Kidney tubule cell (primary cell): ENCODE measurements around the gene LAMTOR1.

ENCODE experiments used
- DNase-seq: peaks from one replicate; pipeline ENCODE4 v3.0.0-alpha.2; 2018; ENCODE audit warnings: low spot score

Gene LAMTOR1

DNA sequence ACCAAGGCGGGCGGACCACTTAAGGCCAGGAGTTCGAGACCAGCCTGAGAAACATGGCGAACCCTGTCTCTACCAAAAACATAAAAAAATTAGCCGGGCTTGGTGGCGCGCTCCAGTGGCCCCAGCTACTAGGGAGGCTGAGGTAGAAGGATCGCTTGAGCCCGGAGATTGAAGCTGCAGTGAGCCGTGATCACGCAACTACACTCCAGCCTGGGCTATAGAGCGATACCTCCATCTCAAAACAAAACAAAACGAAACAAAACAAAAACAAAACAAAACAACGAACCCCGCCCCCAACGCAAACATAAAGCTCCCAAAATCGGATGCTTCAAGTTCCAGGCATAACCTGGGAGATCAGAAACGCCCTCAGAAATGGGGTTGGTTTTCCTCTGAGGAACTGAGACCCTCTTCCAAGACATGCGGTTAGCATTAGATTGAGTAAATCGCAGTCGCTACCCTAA is 21.9 kb downstream of the LAMTOR1 start:
- no peak for DNase-seq

DNA sequence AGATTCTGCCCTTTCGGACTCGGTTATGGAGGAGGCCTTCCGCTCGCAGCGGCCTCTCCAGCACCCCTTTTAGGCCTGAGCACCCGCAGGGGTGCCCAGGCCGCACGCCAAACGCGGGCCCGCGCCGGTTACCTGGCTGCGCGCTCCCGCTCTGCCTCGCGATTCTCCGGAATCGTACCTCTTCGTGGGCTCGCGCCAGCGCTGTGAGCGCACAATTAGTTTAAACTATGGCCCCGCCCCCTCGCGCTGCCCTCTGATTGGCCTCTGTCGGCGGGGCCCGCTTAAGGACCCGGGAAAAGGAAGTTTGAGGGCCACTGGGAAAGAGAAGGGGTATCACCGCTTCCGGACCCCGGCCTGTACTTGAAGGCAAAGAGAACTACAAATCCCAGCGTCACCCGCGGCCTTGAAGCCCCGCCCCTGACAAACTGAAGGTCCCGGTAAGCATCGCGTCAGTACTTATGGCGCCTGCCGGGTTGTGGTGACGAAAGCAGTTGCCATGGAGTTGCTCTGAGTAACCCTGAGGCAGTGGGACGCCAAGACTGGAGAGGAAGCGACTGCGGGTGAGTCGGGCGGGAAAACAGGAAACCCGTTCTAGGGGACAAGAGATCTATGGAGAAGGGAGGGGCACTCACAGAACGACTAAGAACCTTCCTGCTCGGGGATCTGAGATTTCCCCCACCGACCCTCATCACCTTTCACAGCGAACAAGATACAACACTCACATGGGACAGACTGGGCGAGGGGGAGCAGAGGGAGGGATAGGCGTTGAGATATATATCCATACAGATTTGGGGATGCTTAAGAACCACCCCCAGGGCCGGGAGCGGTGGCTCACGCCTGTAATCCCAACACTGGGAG is 22.5 kb downstream of the LAMTOR1 start, which contains the start of the genes LRRC51 and NUMA1:
TSS of gene LRRC51 (plus strand) at position 525 of the 858 bp plus-strand sequence. CDS start 8,234 bp downstream, outside the sequence.
TSS of gene NUMA1 (minus strand) at position 217 of the 858 bp plus-strand sequence. CDS start 44,599 bp downstream, outside the sequence.
- DNase-seq = peak; percentile 100

DNA sequence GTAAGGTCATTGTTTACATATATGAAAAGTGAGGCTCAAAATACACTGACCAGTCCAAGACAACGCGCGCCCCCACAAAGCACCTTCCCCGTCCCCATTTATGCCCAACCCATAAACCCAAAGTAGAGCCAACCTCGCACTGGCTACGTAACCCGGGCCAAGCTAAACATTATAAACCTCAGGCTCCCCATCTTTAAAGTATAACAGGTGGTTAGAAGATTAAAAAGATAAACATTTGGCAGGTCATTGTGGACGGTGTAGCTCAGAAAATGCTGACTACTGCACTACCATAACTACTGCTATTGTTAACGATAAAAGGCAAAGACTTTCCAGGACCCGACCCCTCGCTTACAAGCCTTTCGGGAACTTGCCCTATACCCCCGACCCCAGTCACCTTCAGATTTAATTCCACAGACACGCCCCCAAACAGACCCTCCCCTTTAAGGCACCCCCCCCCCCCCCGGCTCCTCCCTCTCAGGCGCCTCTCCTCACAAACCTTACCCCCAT is 23.2 kb downstream of the LAMTOR1 start:
- DNase-seq = no peak

DNA sequence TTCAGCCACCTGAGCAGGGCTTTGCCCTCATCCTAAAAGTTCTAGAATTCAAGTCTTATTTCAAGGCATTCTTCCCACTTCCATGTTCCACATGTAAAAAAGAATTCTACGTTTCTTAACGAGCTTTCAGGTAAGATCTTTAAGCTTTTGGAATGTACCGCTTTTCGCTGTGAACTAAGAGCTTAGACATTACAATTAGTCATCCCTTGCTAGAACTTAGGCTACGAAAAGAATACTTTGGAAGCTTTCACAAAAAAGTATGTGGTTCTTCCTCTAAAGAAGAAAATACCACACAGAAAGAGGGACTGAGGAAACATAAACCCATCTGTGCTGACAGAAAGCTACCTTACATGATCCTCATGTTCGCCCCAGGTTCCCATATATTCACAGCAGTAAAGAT is 24.6 kb downstream of the LAMTOR1 start:
- DNase-seq = peak; percentile 20

DNA sequence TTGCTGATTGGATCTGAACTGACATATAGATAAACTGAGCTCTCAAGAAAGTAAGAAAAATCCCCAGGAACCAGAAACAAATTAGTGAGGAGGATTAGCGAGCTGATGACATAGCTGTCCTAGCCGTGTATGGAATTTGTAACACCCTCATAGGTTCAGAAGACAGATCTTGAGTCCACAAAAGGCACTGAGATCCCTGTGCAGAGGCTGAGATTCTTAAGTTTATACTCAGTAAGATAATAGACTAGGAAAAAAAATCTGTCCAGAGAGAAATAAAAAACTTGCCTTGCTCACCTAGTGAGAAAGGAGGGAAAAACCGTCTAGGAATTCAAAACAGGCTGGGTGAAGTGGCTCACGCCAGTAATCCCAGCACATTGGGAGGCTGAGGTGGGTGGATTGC is 27.3 kb downstream of the LAMTOR1 start:
- no peak for DNase-seq

DNA sequence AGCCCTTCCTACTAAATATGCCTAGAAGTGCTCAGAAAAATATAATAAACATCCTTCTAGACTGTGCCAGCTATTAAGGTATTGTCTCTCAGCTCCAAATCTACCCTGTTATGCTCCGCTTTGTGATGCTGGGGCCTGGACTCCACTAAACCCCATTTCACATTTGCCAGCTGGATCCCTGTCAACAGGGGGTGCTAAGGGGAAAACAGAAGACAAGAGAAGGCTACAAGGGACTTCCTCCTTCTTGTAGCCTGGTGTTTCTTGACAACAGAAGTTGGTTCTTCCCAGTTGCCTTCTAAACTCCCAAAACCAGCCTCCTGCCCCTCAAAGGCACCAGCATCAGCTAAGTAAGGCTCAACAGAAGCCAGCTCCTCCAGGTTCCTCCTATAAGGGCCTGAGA is 28.0 kb downstream of the LAMTOR1 start:
- no peak for DNase-seq

DNA sequence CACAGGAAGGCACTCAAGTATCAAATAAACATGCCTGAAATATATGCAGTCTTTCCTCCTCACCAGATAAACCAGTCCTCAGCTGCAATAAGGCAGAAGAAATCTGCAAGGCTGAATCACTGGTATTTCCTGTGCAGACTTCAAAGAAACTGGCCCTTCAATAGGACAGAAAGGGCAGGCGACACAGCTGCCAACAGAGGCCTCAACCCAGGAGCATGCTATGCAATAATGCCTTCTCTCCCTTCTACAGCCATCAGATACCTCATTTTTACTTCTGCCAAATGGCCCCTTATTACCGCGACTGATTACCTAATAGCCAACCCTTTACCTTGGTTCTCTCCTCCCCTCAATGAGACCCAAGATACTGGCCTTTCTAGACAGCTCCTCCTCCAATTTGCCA is 30.7 kb downstream of the LAMTOR1 start:
- DNase-seq = peak; percentile 80

DNA sequence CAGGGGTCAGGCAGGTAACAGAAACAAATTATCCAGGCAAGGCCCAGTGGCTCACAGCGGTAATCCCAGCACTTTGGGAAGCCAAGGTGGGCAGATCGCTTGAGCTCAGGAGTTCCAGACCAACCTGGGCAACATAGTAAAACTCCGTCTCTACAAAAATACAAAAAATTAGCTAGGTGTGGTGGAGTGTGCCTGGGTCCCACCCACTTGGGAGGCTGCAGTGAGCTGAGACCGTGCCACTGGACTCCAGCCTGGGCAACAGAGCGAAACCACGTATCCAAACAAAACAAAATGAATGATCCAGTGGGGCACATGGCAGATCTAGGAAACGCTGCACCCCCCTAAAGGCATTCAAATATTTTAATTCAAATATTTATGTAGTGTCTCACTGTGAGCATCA is 32.6 kb downstream of the LAMTOR1 start:
- peak; percentile 70 for DNase-seq

DNA sequence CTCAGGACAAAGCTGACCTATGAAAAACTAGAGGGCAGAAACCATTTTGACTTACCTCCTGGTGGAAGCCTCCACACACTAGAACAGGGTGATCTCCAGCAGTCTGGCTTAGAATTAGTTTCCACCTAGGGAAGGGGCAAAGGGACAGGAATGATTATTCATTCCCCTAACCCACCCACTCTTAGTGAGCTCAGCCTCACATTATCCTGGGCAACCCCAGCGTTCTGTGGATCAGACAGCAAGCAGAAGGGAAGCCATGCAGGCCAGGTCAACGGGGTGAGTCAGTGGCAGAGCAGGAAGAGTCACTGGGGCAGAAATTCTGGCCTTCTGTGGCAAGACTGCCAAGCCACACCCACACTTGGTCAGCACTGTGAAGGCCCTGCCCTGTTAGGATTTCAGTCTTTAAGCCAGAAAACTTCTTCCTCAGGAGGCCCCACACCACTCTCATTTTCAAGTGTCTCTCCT is 33.3 kb downstream of the LAMTOR1 start:
- peak; percentile 94 for DNase-seq

DNA sequence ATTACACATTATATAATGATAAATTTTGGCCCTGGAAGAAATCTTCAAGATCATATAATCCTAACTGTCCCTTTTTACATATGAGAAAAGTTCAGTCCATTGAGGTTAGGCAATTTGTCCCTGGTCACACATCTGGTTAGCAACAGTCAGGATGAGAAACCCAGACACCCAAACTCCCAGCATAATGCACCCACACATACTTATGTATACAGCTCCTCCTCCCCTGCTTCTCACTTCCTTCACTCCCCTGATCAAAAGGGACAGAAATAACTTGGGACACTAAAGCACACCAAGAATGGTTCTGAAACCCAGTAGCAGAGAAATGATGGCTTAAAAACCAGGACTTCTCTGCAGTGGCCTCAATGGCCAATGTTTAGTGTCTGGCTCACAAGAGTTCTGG is 33.9 kb downstream of the LAMTOR1 start:
- peak; percentile 22 for DNase-seq

DNA sequence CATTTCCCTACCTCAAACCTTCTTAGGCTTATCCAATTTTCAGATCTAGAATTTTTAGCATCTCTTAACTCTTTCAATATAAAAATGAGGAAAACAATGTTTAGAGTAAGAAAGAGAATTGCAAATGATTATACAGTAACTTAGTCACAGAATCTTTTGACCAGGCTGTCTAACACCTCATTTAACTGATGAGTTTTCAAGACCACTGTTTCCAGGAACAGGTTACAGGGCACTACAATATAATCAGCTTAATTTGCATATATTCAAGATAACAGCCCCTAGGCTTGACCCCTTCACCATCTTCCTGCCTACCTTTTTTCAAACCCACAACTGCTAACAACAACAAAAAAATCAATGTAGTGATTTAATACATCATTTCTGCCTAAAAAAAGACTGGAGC is 35.4 kb downstream of the LAMTOR1 start:
- DNase-seq = no peak

DNA sequence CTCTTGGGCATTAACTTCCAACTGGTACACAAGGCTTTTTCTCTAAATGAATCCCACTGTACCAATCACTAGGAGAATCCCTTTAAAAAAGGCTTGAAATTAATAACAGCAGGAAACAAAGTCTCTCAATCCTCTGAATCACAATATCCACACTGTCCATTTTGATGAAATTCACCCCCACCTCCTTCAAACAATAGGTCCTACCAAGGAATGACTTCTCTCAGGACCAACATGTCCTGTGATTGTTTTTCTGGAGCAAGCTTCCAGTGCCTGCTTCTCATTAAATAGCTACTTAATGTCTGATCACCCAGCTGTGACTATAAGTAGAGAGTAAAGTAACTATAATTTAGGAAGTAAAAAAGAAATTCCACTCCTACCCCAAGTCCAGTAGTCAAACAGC is 35.8 kb downstream of the LAMTOR1 start:
- DNase-seq = no peak

DNA sequence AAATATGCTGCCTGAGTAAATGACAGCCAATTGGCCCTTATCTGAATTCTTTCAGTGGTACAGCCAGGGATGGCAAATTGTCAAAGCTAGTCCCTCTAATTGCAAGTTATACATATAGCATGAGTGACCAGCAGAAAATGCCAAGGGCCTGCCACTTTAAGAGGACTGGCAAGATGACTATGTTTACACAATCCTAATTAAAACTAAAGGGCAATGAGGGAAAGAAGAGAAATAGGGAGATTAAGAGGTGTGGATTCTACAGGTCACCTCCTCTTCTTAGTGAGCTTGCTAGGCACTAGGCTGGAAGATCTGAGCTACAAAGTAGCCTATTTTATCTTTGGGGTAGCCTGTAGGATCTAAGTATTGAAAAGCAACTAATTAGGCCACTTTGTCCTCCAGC is 36.2 kb downstream of the LAMTOR1 start:
- no peak for DNase-seq

DNA sequence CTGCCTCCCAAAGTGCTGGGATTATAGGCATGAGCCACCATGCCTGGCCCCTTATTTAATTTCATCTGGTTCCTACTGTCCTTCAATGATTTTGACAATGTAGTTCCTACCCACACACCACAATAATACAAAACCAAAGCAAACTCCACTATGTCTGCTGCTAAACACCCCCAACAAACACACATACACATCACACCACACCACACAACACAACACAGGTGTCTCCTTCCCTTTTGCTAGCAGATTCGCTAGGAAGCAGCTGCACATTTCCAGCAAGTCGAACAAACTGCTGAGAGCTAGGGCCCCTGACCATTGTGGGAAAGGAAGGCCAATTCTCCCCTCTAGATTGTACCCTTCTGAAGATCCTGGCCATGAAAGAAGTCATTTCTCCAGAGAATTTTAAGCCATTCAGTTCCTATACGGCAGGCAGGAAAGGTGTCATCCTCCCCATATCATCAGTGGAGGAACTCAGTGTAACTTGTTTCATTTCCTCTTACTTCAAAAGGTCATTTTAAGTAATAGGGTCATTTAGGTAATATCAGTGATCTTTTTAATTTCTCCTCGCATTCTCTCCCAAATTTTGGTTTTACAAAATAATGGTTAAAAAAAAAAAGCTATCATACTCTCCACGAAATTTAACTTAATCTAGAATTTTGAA is 41.2 kb downstream of the LAMTOR1 start:
- DNase-seq = no peak

DNA sequence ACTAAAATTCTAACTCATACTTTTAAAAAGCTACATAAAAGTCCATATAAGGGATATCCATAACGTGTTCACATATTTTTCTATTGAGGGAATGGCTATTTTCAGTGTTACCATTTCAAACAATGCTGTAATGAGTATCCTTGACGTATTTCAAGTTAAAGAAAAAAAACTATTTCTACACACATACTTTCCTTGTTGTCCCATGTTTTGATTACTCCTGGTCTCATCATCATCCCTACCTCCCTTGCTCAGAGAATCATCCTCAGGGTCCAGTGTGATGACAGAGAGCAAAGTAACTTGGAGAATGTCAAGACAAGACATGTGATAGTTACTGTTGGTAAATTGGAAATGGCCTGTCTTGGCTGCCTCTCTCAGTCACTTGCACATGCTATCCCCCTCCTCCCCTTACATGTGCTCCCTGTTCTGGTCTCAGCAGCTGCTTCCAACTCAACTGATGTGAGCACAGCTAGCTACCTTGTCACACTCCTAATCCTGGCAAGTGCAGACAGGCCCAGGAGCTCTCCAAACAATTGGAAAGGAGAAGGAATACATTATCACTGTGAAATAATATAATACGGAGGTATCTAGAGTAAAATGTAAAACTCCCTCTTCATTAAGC is 44.6 kb downstream of the LAMTOR1 start:
- DNase-seq = peak; percentile 1

DNA sequence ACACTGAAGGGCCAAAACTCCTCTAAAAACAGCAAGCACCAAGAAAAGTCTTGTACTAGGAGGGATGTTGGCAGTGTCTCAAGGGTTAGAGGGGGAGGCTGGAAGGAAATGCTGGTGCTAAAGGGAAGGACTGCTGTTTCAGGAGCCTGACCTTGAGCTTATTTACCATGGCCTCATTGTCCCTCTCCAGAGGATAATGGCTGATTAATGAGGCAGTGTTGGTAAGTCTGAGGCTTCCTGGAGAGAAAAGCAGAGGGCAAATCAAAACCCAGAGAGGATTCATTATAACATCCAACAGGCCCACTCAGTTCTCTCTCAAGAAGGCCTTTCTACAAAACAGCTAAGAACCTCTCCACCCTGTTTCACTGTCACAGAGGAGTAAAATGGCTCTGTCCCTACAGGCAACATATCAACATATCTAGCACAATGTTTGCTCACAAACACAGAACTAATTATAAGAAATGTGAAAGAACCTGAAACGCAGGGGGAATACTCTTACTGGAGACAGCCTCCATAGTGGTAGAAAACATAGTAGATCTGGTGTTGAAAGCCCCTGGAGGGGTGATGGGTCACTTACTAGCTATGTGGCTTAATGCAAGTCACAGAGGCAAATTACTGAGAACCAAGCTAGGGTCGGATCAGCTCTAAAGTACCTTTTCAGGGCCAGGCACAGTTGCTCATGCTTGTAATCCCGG is 54.2 kb downstream of the LAMTOR1 start:
- DNase-seq = no peak
